Neural cell (in vitro differentiated cells): Measurements from ENCODE around the gene NPR2.

Experiments
- CTCF ChIP-seq: fragments of 450-650 bp; IDR thresholded peaks from 2 replicates; pipeline ENCODE4 v1.5.1; 2014; ENCODE audit warnings: antibody characterized with exemption, mild to moderate bottlenecking, moderate library complexity; ENCODE audit not compliant: poor library complexity, severe bottlenecking
- EP300 ChIP-seq: fragments of 450-650 bp; conservative IDR thresholded peaks from 2 replicates; pipeline ENCODE4 v1.6.1; 2014; ENCODE audit warnings: antibody characterized with exemption, mild to moderate bottlenecking, moderate library complexity; ENCODE audit not compliant: poor library complexity, severe bottlenecking
- EZH2 ChIP-seq: fragments of 200-600, 300-800 bp; shearing (Covaris generic), sonication (generic); IDR thresholded peaks from 2 replicates; pipeline ENCODE4 v1.6.1; 2014; ENCODE audit warnings: antibody characterized with exemption, low read length, borderline replicate concordance, mild to moderate bottlenecking; ENCODE audit not compliant: insufficient read depth, poor library complexity, severe bottlenecking
- POLR2AphosphoS5 ChIP-seq: IDR thresholded peaks from 2 replicates; pipeline ENCODE4 v1.6.1; 2012
- REST ChIP-seq: IDR thresholded peaks from 2 replicates; pipeline ENCODE4 v1.6.1; 2012; ENCODE audit warnings: borderline replicate concordance
- SMC3 ChIP-seq: fragments of 450-650 bp; conservative IDR thresholded peaks from 2 replicates; pipeline ENCODE4 v1.6.1; 2014; ENCODE audit warnings: antibody characterized with exemption, mild to moderate bottlenecking, moderate library complexity; ENCODE audit not compliant: poor library complexity
- TAF1 ChIP-seq: IDR thresholded peaks from 2 replicates; pipeline ENCODE4 v1.6.1; 2012; ENCODE audit warnings: low read depth

- TF ChIP-seq CTCF (no peak), EP300 (no peak), REST (no peak), EZH2 (no peak), TAF1 (no peak), SMC3 (no peak), POLR2AphosphoS5 (no peak)
Measured at GRCh38 chr9:35746583-35746982, 44.8 kb upstream of the NPR2 start.
